DLD1 (cell line): Measurements from ENCODE around the gene NPM3.

Experiments used
- in situ Hi-C: cut with HindIII; loops from 2 replicates; pipeline ENCODE4 v1.10.0; 2017; ENCODE audit warnings: low sequenced_read_pairs

The NPM3 gene

GRCh38 chr10:101760510-101760909 lies 22.7 kb downstream of the NPM3 start:
- in situ Hi-C loops, result no loop called here

- in situ Hi-C loops, result no loop called here
Measured at GRCh38 chr10:101759309-101760247, 23.7 kb downstream of the NPM3 start.

DNA sequence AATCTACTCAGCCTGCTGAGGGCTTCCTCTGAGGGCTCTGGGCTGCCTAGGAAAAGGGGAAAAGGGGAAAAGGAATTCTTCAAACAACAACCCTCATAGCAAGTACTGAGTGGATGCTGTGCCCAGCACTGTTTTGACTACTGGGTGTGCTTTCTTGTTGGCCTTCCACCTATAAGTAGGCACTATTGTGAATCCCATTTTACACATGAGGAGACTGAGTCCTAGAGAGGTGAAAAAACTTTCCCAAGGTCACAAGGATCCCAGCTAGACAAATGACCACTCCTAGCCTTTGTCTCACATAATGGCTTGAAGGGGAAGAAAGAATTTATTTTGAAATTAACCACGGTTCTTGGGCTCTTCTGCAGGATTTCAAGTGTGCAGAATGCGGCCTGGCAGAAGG lies 24.4 kb downstream of the NPM3 start:
- in situ Hi-C loops, result no loop called here

- in situ Hi-C loops, result no loop called here
Measured at GRCh38 chr10:101752241-101752640, 31.0 kb downstream of the NPM3 start.

- in situ Hi-C loops, result no loop called here
Measured at GRCh38 chr10:101749047-101750016, 33.9 kb downstream of the NPM3 start.

- in situ Hi-C loops, result no loop called here
Measured at GRCh38 chr10:101748496-101748895, 34.8 kb downstream of the NPM3 start.

- in situ Hi-C loops, result no loop called here
Measured at GRCh38 chr10:101745074-101745696, 38.1 kb downstream of the NPM3 start.

DNA sequence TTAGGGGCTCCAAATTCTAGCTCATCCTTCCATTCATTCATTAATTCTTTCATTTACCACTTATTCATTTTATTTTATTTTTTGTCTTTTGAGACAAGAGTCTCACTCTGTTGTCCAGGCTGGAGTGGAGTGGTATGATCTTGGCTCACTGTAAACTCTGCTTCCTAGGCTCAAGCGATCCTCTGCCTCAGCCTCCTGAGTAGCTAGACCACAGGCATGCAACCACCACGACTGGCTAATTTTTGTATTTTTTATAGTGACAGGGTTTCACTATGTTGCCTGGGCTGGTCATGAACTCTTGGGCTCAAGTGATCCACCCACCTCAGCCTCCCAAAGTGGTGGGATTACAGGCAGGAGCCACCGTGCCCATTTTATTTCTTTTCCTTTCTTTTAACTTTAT lies 39.0 kb downstream of the NPM3 start:
- in situ Hi-C loops, result no loop called here

- in situ Hi-C loops, result no loop called here
Measured at GRCh38 chr10:101741938-101742337, 41.3 kb downstream of the NPM3 start.

GRCh38 chr10:101736666-101737065 lies 46.6 kb downstream of the NPM3 start:
- in situ Hi-C loops, result no loop called here

GRCh38 chr10:101732096-101732495 lies 51.1 kb downstream of the NPM3 start:
- in situ Hi-C loops, result no loop called here
